WTC11 (cell line): ENCODE results near the gene HNRNPC. TPM values are rescaled to one million over a fixed set of nuclear protein-coding genes. Genes with fewer than 3 reads are reported as not detected.

Experiments
- ATAC-seq: fragments of 200-7000 bp; cut with Tn5 transposase; 2 replicates; pipeline ENCODE4 v1.10.0; 2021; ENCODE audit warnings: mild to moderate bottlenecking, moderate library complexity
- CTCF ChIA-PET: fragments of 300-600 bp; sonication (Branson Sonifier 250); formaldehyde crosslinking; loops from one replicate; lab custom pipeline; 2021; ENCODE audit warnings: antibody characterized with exemption; lab: Charles Lee
- POLR2A ChIA-PET: fragments of 350-600 bp; sonication (Branson Sonifier 250); formaldehyde crosslinking; loops from one replicate; lab custom pipeline; 2021; ENCODE audit warnings: antibody characterized with exemption; lab: Charles Lee
- DNase-seq: peaks from one replicate; pipeline ENCODE4 v3.0.0; 2021; ENCODE audit warnings: low spot score
- H3K27ac Mint-ChIP-seq: 2 replicates; pipeline ENCODE4 v1.8.0; 2021; ENCODE audit warnings: mixed read lengths
- H3K27me3 Mint-ChIP-seq: 2 replicates; pipeline ENCODE4 v1.8.0; 2021; ENCODE audit warnings: low read depth, mild to moderate bottlenecking, moderate library complexity, mixed read lengths
- H3K36me3 Mint-ChIP-seq: 2 replicates; pipeline ENCODE4 v1.8.0; 2021; ENCODE audit warnings: mixed read lengths
- H3K4me1 Mint-ChIP-seq: 2 replicates; pipeline ENCODE4 v1.8.0; 2022; ENCODE audit warnings: mixed read lengths
- H3K4me3 Mint-ChIP-seq: 2 replicates; pipeline ENCODE4 v1.8.0; 2021; ENCODE audit warnings: mild to moderate bottlenecking, moderate library complexity, mixed read lengths
- H3K9me3 Mint-ChIP-seq: 2 replicates; pipeline ENCODE4 v1.8.0; 2021; ENCODE audit warnings: mixed read lengths
- ARID4B ChIP-seq: sonication (generic); formaldehyde crosslinking; IDR thresholded peaks from 2 replicates; pipeline ENCODE4 v1.8.0; 2023; ENCODE audit warnings: missing genetic modification reagents, mild to moderate bottlenecking, borderline replicate concordance
- ATF3 ChIP-seq: sonication (generic); formaldehyde crosslinking; conservative IDR thresholded peaks from 2 replicates; pipeline ENCODE4 v1.8.1; 2022; ENCODE audit warnings: mild to moderate bottlenecking, missing genetic modification reagents
- E2F4 ChIP-seq: sonication (generic); formaldehyde crosslinking; IDR thresholded peaks from 2 replicates; pipeline ENCODE4 v1.8.1; 2022; ENCODE audit warnings: low read depth, mild to moderate bottlenecking, moderate library complexity, missing genetic modification reagents, borderline replicate concordance
- EMX1 ChIP-seq: fragments of 250-450 bp; sonication (Bioruptor Pico); IDR thresholded peaks from 2 replicates; pipeline ENCODE4 v1.8.0; 2021; ENCODE audit warnings: mild to moderate bottlenecking
- ERG ChIP-seq: fragments of 250-450 bp; sonication (Bioruptor Pico); IDR thresholded peaks from 2 replicates; pipeline ENCODE4 v1.8.0; 2021; ENCODE audit warnings: mild to moderate bottlenecking
- FOXP4 ChIP-seq: sonication (generic); formaldehyde crosslinking; IDR thresholded peaks from 2 replicates; pipeline ENCODE4 v1.8.0; 2022; ENCODE audit warnings: mild to moderate bottlenecking, missing genetic modification reagents
- IRF2 ChIP-seq: sonication (generic); formaldehyde crosslinking; IDR thresholded peaks from 2 replicates; pipeline ENCODE4 v1.8.0; 2022; ENCODE audit warnings: low read depth, missing genetic modification reagents, borderline replicate concordance
- JUN ChIP-seq: sonication (generic); formaldehyde crosslinking; IDR thresholded peaks from 2 replicates; pipeline ENCODE4 v1.8.0; 2023; ENCODE audit warnings: mild to moderate bottlenecking, missing genetic modification reagents
- MXD4 ChIP-seq: fragments of 250-450 bp; sonication (Bioruptor Pico); IDR thresholded peaks from 2 replicates; pipeline ENCODE4 v1.8.0; 2021; ENCODE audit warnings: mild to moderate bottlenecking, moderate library complexity, borderline replicate concordance
- NFATC4 ChIP-seq: fragments of 250-450 bp; sonication (Bioruptor Pico); IDR thresholded peaks from 2 replicates; pipeline ENCODE4 v1.9.0; 2021; ENCODE audit warnings: mild to moderate bottlenecking
- NFE2L1 ChIP-seq: sonication (generic); formaldehyde crosslinking; IDR thresholded peaks from 2 replicates; pipeline ENCODE4 v1.8.1; 2023; ENCODE audit warnings: missing genetic modification reagents
- NFYB ChIP-seq: sonication (generic); formaldehyde crosslinking; conservative IDR thresholded peaks from 2 replicates; pipeline ENCODE4 v1.8.0; 2022; ENCODE audit warnings: low read depth, missing genetic modification reagents
- NR2C2 ChIP-seq: sonication (generic); formaldehyde crosslinking; IDR thresholded peaks from 2 replicates; pipeline ENCODE4 v1.8.0; 2022; ENCODE audit warnings: mild to moderate bottlenecking, missing genetic modification reagents
- NR3C1 ChIP-seq: sonication (generic); formaldehyde crosslinking; conservative IDR thresholded peaks from 2 replicates; pipeline ENCODE4 v1.8.1; 2023; ENCODE audit warnings: low read depth, mild to moderate bottlenecking, missing genetic modification reagents
- PREB ChIP-seq: sonication (generic); formaldehyde crosslinking; IDR thresholded peaks from 2 replicates; pipeline ENCODE4 v1.8.1; 2022; ENCODE audit warnings: mild to moderate bottlenecking, missing genetic modification reagents, moderate library complexity, borderline replicate concordance
- SOX15 ChIP-seq: fragments of 250-450 bp; sonication (Bioruptor Pico); IDR thresholded peaks from 2 replicates; pipeline ENCODE4 v1.9.0; 2021; ENCODE audit warnings: mild to moderate bottlenecking
- TCF7 ChIP-seq: sonication (generic); formaldehyde crosslinking; IDR thresholded peaks from 2 replicates; pipeline ENCODE4 v1.8.0; 2022; ENCODE audit warnings: mild to moderate bottlenecking, low read depth, missing genetic modification reagents, moderate library complexity
- TEAD4 ChIP-seq: sonication (generic); formaldehyde crosslinking; IDR thresholded peaks from 2 replicates; pipeline ENCODE4 v1.8.0; 2022; ENCODE audit warnings: mild to moderate bottlenecking, missing genetic modification reagents
- TP53 ChIP-seq: sonication (generic); formaldehyde crosslinking; IDR thresholded peaks from 2 replicates; pipeline ENCODE4 v1.8.1; 2023; ENCODE audit warnings: mild to moderate bottlenecking, missing genetic modification reagents
- USF1 ChIP-seq: sonication (generic); formaldehyde crosslinking; IDR thresholded peaks from 2 replicates; pipeline ENCODE4 v1.8.0; 2022; ENCODE audit warnings: mild to moderate bottlenecking, missing genetic modification reagents
- ZBTB21 ChIP-seq: sonication (generic); formaldehyde crosslinking; IDR thresholded peaks from 2 replicates; pipeline ENCODE4 v1.8.1; 2023; ENCODE audit warnings: mild to moderate bottlenecking, missing genetic modification reagents, borderline replicate concordance
- ZBTB43 ChIP-seq: sonication (generic); formaldehyde crosslinking; IDR thresholded peaks from 2 replicates; pipeline ENCODE4 v1.8.1; 2023; ENCODE audit warnings: mild to moderate bottlenecking, missing genetic modification reagents
- ZNF138 ChIP-seq: sonication (generic); formaldehyde crosslinking; conservative IDR thresholded peaks from 2 replicates; pipeline ENCODE4 v1.8.1; 2022; ENCODE audit warnings: mild to moderate bottlenecking, moderate library complexity, missing genetic modification reagents
- ZNF317 ChIP-seq: sonication (generic); formaldehyde crosslinking; IDR thresholded peaks from 2 replicates; pipeline ENCODE4 v1.8.1; 2023; ENCODE audit warnings: low read depth, mild to moderate bottlenecking, moderate library complexity, missing genetic modification reagents, borderline replicate concordance
- ZNF416 ChIP-seq: fragments of 250-450 bp; sonication (Bioruptor Pico); IDR thresholded peaks from 2 replicates; pipeline ENCODE4 v1.9.0; 2021; ENCODE audit warnings: mild to moderate bottlenecking, inconsistent platforms
- total RNA-seq: library from RNA; stranded (reverse); gene quantifications from 3 replicates; pipeline ENCODE4 v1.2.3, GENCODE V29; 2021

HNRNPC gene
- total RNA-seq, 1 experiment from 2014 or later, result 982 TPM

GRCh38 chr14:21234112-21234511 lies 35.1 kb downstream of the HNRNPC start (continued):
- TF ChIP-seq USF1 (CRISPR knock-in tag) (no peak), ZNF317 (CRISPR knock-in tag) (no peak), TEAD4 (CRISPR knock-in tag) (no peak), IRF2 (CRISPR knock-in tag) (no peak), ZNF138 (CRISPR knock-in tag) (no peak), ERG (CRISPR knock-in tag) (no peak)

- TF ChIP-seq EMX1 (CRISPR knock-in tag), result no peak
- TF ChIP-seq ARID4B (CRISPR knock-in tag), result no peak
- no peak for TF ChIP-seq TP53 (CRISPR knock-in tag)
- TF ChIP-seq NFE2L1, result no peak
- no peak for TF ChIP-seq ZBTB43
- TF ChIP-seq NR3C1 (CRISPR knock-in tag), result no peak
- no peak for TF ChIP-seq PREB (CRISPR knock-in tag)
- TF ChIP-seq TCF7 (CRISPR knock-in tag), result no peak
- TF ChIP-seq ZNF416, result no peak
- no peak for TF ChIP-seq NR2C2 (CRISPR knock-in tag)
- no peak for TF ChIP-seq ZBTB21
- no peak for TF ChIP-seq MXD4 (CRISPR knock-in tag)
- no peak for TF ChIP-seq ATF3 (CRISPR knock-in tag)
- TF ChIP-seq SOX15 (CRISPR knock-in tag), result no peak
- no peak for TF ChIP-seq FOXP4 (CRISPR knock-in tag)
- no peak for TF ChIP-seq NFYB (CRISPR knock-in tag)
- no peak for TF ChIP-seq JUN (CRISPR knock-in tag)
- no peak for TF ChIP-seq E2F4
- TF ChIP-seq NFATC4 (CRISPR knock-in tag), result no peak
- TF ChIP-seq, all 79 proteins: peak for 0
- peak; percentile 85 for ATAC-seq
- ChIA-PET CTCF (interaction anchor here (0.6 kb wide), 1 partner anchor 10 kb away, joined by 3 read pairs; no protein-coding TSS in a partner anchor), POLR2A (no interaction called here)
- DNase-seq, result no peak
- H3K36me3 Mint-ChIP-seq, result peaks cover 79% of the 10 kb centered on the region
- peaks cover 56% of the 10 kb centered on the region for H3K4me1 Mint-ChIP-seq
- no peak overlapping the region for H3K4me3 Mint-ChIP-seq
- no peaks in the 10 kb centered on the region for H3K9me3 Mint-ChIP-seq
- H3K27ac Mint-ChIP-seq, result peak overlapping the region; percentile 8
- no peaks in the 10 kb centered on the region for H3K27me3 Mint-ChIP-seq
These were observed 35.7 kb downstream of the HNRNPC start for GRCh38 chr14:21233457-21234076.
